NCI-H2029 (cell line): ENCODE measurements around the gene PTPRN2.
"Not testable (repeated sequence)": the region's sequence is repeated elsewhere in the genome, so short reads cannot be mapped to it uniquely, and the experiment has no call there.

Source experiments
- DNase-seq: peaks from one replicate; lab custom pipeline; 2025; lab: John Stamatoyannopoulos, UW

The PTPRN2 gene

GRCh38 chr7:158399762-158400161, 187.9 kb downstream of the PTPRN2 start:
- no peak for DNase-seq

GRCh38 chr7:158398750-158399149, 188.9 kb downstream of the PTPRN2 start:
- no peak for DNase-seq

- DNase-seq: no peak
Observed at GRCh38 chr7:158397885-158398284, 189.7 kb downstream of the PTPRN2 start.

GRCh38 chr7:158396982-158397862, 190.4 kb downstream of the PTPRN2 start:
- no peak for DNase-seq

- no peak for DNase-seq
Observed at GRCh38 chr7:158396301-158396905, 191.2 kb downstream of the PTPRN2 start.

DNA sequence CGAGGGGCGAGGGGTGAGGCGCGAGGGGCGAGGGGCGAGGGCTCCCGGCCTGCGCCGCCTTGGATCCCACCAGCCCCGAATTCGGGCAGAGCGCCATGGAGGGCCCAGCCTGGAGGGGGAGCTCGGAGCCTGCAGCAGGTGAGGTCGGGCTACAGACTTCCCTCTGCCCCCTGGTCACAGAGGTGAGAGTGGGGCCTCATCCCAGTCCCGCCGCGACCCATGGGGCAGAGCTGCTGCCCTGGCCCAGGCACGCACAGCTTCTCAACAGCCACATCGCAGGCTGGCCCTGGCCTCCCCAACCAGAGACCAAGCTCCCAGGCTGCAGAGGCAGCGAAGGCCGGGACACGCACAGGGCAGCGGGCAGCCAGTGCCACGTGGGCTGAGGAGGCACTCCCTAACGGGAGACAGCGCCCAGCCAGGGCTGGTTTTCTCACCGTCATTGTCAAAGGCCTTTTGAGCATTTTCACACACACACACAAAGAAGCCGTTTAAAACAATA, 191.8 kb downstream of the PTPRN2 start:
- DNase-seq: peak; percentile 12

DNA sequence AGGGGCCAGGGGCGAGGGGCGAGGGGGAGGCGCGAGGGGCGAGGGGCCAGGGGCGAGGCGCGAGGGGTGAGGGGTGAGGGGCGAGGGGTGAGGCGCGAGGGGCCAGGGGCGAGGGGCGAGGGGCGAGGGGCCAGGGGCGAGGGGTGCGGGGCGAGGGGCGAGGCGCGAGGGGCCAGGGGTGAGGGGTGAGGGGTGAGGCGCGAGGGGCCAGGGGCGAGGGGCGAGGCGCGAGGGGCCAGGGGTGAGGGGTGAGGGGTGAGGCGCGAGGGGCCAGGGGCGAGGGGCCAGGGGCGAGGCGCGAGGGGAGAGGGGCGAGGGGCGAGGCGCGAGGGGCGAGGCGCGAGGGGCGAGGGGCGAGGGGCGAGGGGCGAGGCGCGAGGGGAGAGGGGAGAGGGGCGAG, 192.3 kb downstream of the PTPRN2 start:
- DNase-seq: no peak

GRCh38 chr7:158394936-158395335, 192.7 kb downstream of the PTPRN2 start:
- peak; percentile 16 for DNase-seq

GRCh38 chr7:158393926-158394625, 193.5 kb downstream of the PTPRN2 start:
- DNase-seq: no peak

GRCh38 chr7:158392251-158392650, 195.4 kb downstream of the PTPRN2 start:
- no peak for DNase-seq

GRCh38 chr7:158391541-158391940, 196.1 kb downstream of the PTPRN2 start:
- no peak for DNase-seq

DNA sequence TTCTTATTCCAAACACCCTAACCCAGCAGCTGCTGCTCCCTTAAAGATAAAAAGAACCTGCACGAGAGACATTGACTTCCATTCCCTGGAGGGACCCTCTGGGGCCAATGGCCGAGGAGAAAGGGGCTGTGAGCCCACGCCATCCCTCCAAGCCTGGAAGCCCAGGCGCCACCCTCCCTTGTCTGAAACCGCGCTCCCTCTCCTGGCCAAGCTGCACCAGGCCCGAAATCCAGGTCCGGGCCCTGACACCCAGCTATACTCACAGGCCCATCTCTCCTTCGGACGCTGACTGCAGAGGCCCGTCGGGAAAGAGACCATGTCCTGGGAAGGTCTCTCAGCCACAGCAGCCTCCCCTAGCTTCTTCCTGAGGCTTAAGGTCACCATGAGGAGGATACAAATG, 196.5 kb downstream of the PTPRN2 start:
- DNase-seq: no peak

- no peak for DNase-seq
Observed at GRCh38 chr7:158390460-158390859, 197.2 kb downstream of the PTPRN2 start.

GRCh38 chr7:158389514-158390425, 197.9 kb downstream of the PTPRN2 start:
- no peak for DNase-seq

DNA sequence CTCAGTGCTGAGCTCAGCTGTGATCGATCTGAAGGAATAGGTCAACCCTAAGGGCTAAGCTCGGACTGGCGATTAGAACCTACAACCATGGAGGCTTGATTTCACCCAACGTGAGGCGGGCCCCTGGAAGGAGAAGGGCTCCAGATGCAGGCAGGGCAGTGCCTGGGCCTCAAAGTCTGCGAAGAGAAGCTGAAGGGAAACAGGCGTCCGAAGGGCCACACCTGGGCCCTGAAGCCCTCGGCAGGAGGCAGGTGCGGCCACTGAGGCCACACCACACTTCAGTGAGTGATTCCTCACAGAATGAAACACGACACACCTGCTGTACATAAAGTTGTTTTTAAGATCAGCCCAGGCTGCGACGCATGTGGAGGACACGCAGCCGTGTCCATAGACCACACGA, 198.7 kb downstream of the PTPRN2 start:
- DNase-seq: no peak

DNA sequence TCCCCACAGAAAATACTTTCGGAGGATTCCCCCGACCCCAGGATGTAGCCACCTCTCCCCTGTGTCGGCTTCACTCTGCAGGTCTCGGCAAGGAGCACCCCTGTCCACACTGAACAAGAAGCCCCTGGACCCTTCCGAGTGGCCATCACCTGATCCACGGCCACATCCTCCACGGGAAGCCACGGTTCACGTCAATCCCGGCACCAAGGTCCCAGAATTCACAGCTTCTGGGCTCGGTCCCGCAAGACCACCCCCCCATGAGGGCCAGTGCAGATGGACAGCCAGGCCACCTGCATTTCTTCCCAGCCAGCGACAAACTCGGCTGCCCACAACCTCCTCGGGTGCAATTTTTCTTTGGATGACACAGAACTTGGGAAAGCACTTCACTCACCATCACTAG, 199.6 kb downstream of the PTPRN2 start:
- DNase-seq: no peak

DNA sequence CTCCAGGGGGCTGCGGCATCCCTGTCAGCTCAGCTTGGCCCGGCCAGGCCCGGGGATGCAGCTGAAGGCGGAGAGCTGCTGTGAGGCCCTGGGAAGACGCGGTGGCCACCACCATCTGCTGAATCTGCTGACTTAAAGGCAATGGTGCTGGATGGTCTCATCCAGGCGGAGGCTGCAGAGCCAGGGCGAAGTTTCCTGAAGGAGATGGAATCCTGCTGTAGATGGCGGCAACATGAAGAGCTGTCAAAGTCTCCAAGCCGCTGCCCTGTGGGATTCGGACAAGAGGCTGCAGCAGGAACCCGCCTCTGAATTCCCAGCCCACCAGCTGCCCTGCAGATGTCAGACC, 200.1 kb downstream of the PTPRN2 start:
- DNase-seq: no peak

GRCh38 chr7:158386866-158387545, 200.6 kb downstream of the PTPRN2 start:
- DNase-seq: no peak

GRCh38 chr7:158386355-158386618, 201.3 kb downstream of the PTPRN2 start:
- no peak for DNase-seq

- not testable (repeated sequence) for DNase-seq
Observed at GRCh38 chr7:158385496-158386354, 201.9 kb downstream of the PTPRN2 start.
